ENCODE results near the gene HGF.
A peak's percentile ranks its signal among the peaks of the same experiment; 100 is the strongest.

HGF gene

GRCh38 chr7:81682873-81683272 is 87.0 kb downstream of the HGF start:
- Histone ChIP-seq H3K9ac (ENCODE audit: low read length) (no peak overlapping the region), H4K8ac (ENCODE audit: low read length) (no peak overlapping the region), H4K91ac (ENCODE audit: low read length) (no peak overlapping the region), H2BK15ac (ENCODE audit: low read depth, poor library complexity, severe bottlenecking) (no peak overlapping the region), H3K36me3 (ENCODE audit: control insufficient read depth in 1 of 2, insufficient read depth in 2 of 2, low read depth in 1 of 2, low read length in 2 of 2) (no peaks in the 10 kb centered on the region), H3K4ac (ENCODE audit: low read depth in 1 of 2, low read length in 2 of 2) (no peak overlapping the region), H3K4me1 (ENCODE audit: control insufficient read depth, insufficient read depth, low read depth, low read length) (peaks cover 2% of the 10 kb centered on the region), H2AFZ (ENCODE audit: low read depth, low read length) (no peak overlapping the region), H2AK5ac (ENCODE audit: low read length, severe bottlenecking) (no peak overlapping the region), H3K4me2 (ENCODE audit: low read length, poor library complexity, severe bottlenecking) (no peak overlapping the region), H3K4me3 (ENCODE audit: insufficient read depth in 1 of 2, low read depth in 1 of 2, low read length in 2 of 2) (no peak overlapping the region), H2BK120ac (ENCODE audit: low read depth, low read length) (no peak overlapping the region), H3K27me3 (ENCODE audit: control insufficient read depth in 1 of 2, insufficient read depth in 1 of 2, low read length in 2 of 2) (no peaks in the 10 kb centered on the region), H3K23ac (ENCODE audit: low read length in 2 of 2) (no peak overlapping the region), H2BK12ac (ENCODE audit: low read length in 2 of 2) (peak overlapping the region in 1 of 2 experiments; percentile 51), H3K14ac (ENCODE audit: low read length in 2 of 2) (no peak overlapping the region), H3K79me1 (replicated peaks; ENCODE audit: low read length, poor library complexity, severe bottlenecking) (no peaks in the 10 kb centered on the region), H2BK5ac (ENCODE audit: low read depth, low read length, poor library complexity, severe bottlenecking) (no peak overlapping the region), H3K18ac (ENCODE audit: low read depth in 1 of 2, low read length in 2 of 2) (peak overlapping the region in 1 of 2 experiments; percentile 28), H3K27ac (ENCODE audit: low read length, poor library complexity, severe bottlenecking) (no peak overlapping the region), H3K9me3 (ENCODE audit: control insufficient read depth, low read length) (no peaks in the 10 kb centered on the region)
- no CpG with 5 or more reads among the region's 2 CpGs for WGBS
- DNase-seq, result peak; percentile 57

GRCh38 chr7:81680120-81680519 is 89.7 kb downstream of the HGF start:
- no peak overlapping the region for H2BK15ac ChIP-seq (ENCODE audit: low read depth, poor library complexity, severe bottlenecking)
- H4K91ac ChIP-seq (ENCODE audit: low read length), result no peak overlapping the region
- H3K18ac ChIP-seq (ENCODE audit: low read depth in 1 of 2, low read length in 2 of 2), result no peak overlapping the region
- no peaks in the 10 kb centered on the region for H3K79me1 ChIP-seq (replicated peaks; ENCODE audit: low read length, poor library complexity, severe bottlenecking)
- no peak overlapping the region for H3K4me3 ChIP-seq (ENCODE audit: insufficient read depth in 1 of 2, low read depth in 1 of 2, low read length in 2 of 2)
- no peaks in the 10 kb centered on the region for H3K36me3 ChIP-seq (ENCODE audit: control insufficient read depth in 1 of 2, insufficient read depth in 2 of 2, low read depth in 1 of 2, low read length in 2 of 2)
- no peak overlapping the region for H2AFZ ChIP-seq (ENCODE audit: low read depth, low read length)
- H3K14ac ChIP-seq (ENCODE audit: low read length in 2 of 2), result no peak overlapping the region
- no peak overlapping the region for H3K27ac ChIP-seq (ENCODE audit: low read length, poor library complexity, severe bottlenecking)
- no peak overlapping the region for H2BK120ac ChIP-seq (ENCODE audit: low read depth, low read length)
- H2BK5ac ChIP-seq (ENCODE audit: low read depth, low read length, poor library complexity, severe bottlenecking), result no peak overlapping the region
- peaks cover 2% of the 10 kb centered on the region for H3K4me1 ChIP-seq (ENCODE audit: control insufficient read depth, insufficient read depth, low read depth, low read length)
- DNase-seq, result no peak
- H3K23ac ChIP-seq (ENCODE audit: low read length in 2 of 2), result no peak overlapping the region
- no peak overlapping the region for H3K4me2 ChIP-seq (ENCODE audit: low read length, poor library complexity, severe bottlenecking)
- H2AK5ac ChIP-seq (ENCODE audit: low read length, severe bottlenecking), result no peak overlapping the region
- H3K4ac ChIP-seq (ENCODE audit: low read depth in 1 of 2, low read length in 2 of 2), result no peak overlapping the region
- WGBS, result 100% methylated on average over 1 of the region's 2 CpGs
- no peak overlapping the region for H3K9ac ChIP-seq (ENCODE audit: low read length)
- no peak overlapping the region for H4K8ac ChIP-seq (ENCODE audit: low read length)
- H3K27me3 ChIP-seq (ENCODE audit: control insufficient read depth in 1 of 2, insufficient read depth in 1 of 2, low read length in 2 of 2), result no peaks in the 10 kb centered on the region
- no peaks in the 10 kb centered on the region for H3K9me3 ChIP-seq (ENCODE audit: control insufficient read depth, low read length)
- no peak overlapping the region for H2BK12ac ChIP-seq (ENCODE audit: low read length in 2 of 2)

GRCh38 chr7:81676813-81677212 is 93.0 kb downstream of the HGF start:
- peak overlapping the region; percentile 69 to 72 for H2BK12ac ChIP-seq (ENCODE audit: low read length in 2 of 2)
- H4K8ac ChIP-seq (ENCODE audit: low read length), result peak overlapping the region; percentile 67
- H2BK120ac ChIP-seq (ENCODE audit: low read depth, low read length), result no peak overlapping the region
- peak overlapping the region; percentile 70 to 76 for H3K18ac ChIP-seq (ENCODE audit: low read depth in 1 of 2, low read length in 2 of 2)
- peak overlapping the region in 1 of 2 experiments; percentile 80 for H3K4ac ChIP-seq (ENCODE audit: low read depth in 1 of 2, low read length in 2 of 2)
- H3K9me3 ChIP-seq (ENCODE audit: control insufficient read depth, low read length), result no peaks in the 10 kb centered on the region
- H2BK15ac ChIP-seq (ENCODE audit: low read depth, poor library complexity, severe bottlenecking), result no peak overlapping the region
- peak overlapping the region; percentile 14 for H2AFZ ChIP-seq (ENCODE audit: low read depth, low read length)
- no peak overlapping the region for H2BK5ac ChIP-seq (ENCODE audit: low read depth, low read length, poor library complexity, severe bottlenecking)
- H3K9ac ChIP-seq (ENCODE audit: low read length), result no peak overlapping the region
- no peak overlapping the region for H3K4me3 ChIP-seq (ENCODE audit: insufficient read depth in 1 of 2, low read depth in 1 of 2, low read length in 2 of 2)
- H3K4me2 ChIP-seq (ENCODE audit: low read length, poor library complexity, severe bottlenecking), result no peak overlapping the region
- H3K14ac ChIP-seq (ENCODE audit: low read length in 2 of 2), result peak overlapping the region in 1 of 2 experiments; percentile 79
- no peaks in the 10 kb centered on the region for H3K36me3 ChIP-seq (ENCODE audit: control insufficient read depth in 1 of 2, insufficient read depth in 2 of 2, low read depth in 1 of 2, low read length in 2 of 2)
- no peak overlapping the region for H3K27ac ChIP-seq (ENCODE audit: low read length, poor library complexity, severe bottlenecking)
- 40% methylated on average over 1 of the region's 1 CpG for WGBS
- H3K27me3 ChIP-seq (ENCODE audit: control insufficient read depth in 1 of 2, insufficient read depth in 1 of 2, low read length in 2 of 2), result no peaks in the 10 kb centered on the region
- H4K91ac ChIP-seq (ENCODE audit: low read length), result no peak overlapping the region
- no peaks in the 10 kb centered on the region for H3K79me1 ChIP-seq (replicated peaks; ENCODE audit: low read length, poor library complexity, severe bottlenecking)
- H3K23ac ChIP-seq (ENCODE audit: low read length in 2 of 2), result no peak overlapping the region
- H3K4me1 ChIP-seq (ENCODE audit: control insufficient read depth, insufficient read depth, low read depth, low read length), result peaks cover 1% of the 10 kb centered on the region
- peak; percentile 36 for DNase-seq
- H2AK5ac ChIP-seq (ENCODE audit: low read length, severe bottlenecking), result no peak overlapping the region

GRCh38 chr7:81676105-81676811 is 93.6 kb downstream of the HGF start:
- H3K18ac ChIP-seq (ENCODE audit: low read depth in 1 of 2, low read length in 2 of 2), result no peak overlapping the region
- H2AFZ ChIP-seq (ENCODE audit: low read depth, low read length), result no peak overlapping the region
- no peak overlapping the region for H3K27ac ChIP-seq (ENCODE audit: low read length, poor library complexity, severe bottlenecking)
- H3K9ac ChIP-seq (ENCODE audit: low read length), result no peak overlapping the region
- 86% methylated on average over 2 of the region's 3 CpGs for WGBS
- no peak overlapping the region for H3K4me3 ChIP-seq (ENCODE audit: insufficient read depth in 1 of 2, low read depth in 1 of 2, low read length in 2 of 2)
- DNase-seq, result peak; percentile 47
- peak overlapping the region in 1 of 2 experiments; percentile 80 for H3K4ac ChIP-seq (ENCODE audit: low read depth in 1 of 2, low read length in 2 of 2)
- H3K14ac ChIP-seq (ENCODE audit: low read length in 2 of 2), result no peak overlapping the region
- H2BK5ac ChIP-seq (ENCODE audit: low read depth, low read length, poor library complexity, severe bottlenecking), result no peak overlapping the region
- H2AK5ac ChIP-seq (ENCODE audit: low read length, severe bottlenecking), result no peak overlapping the region
- peak overlapping the region in 1 of 2 experiments; percentile 69 for H2BK12ac ChIP-seq (ENCODE audit: low read length in 2 of 2)
- no peak overlapping the region for H2BK120ac ChIP-seq (ENCODE audit: low read depth, low read length)
- H3K79me1 ChIP-seq (replicated peaks; ENCODE audit: low read length, poor library complexity, severe bottlenecking), result no peaks in the 10 kb centered on the region
- peaks cover 1% of the 10 kb centered on the region for H3K4me1 ChIP-seq (ENCODE audit: control insufficient read depth, insufficient read depth, low read depth, low read length)
- H2BK15ac ChIP-seq (ENCODE audit: low read depth, poor library complexity, severe bottlenecking), result no peak overlapping the region
- H3K23ac ChIP-seq (ENCODE audit: low read length in 2 of 2), result no peak overlapping the region
- no peak overlapping the region for H3K4me2 ChIP-seq (ENCODE audit: low read length, poor library complexity, severe bottlenecking)
- no peak overlapping the region for H4K8ac ChIP-seq (ENCODE audit: low read length)
- H3K36me3 ChIP-seq (ENCODE audit: control insufficient read depth in 1 of 2, insufficient read depth in 2 of 2, low read depth in 1 of 2, low read length in 2 of 2), result no peaks in the 10 kb centered on the region
- no peak overlapping the region for H4K91ac ChIP-seq (ENCODE audit: low read length)
- no peaks in the 10 kb centered on the region for H3K9me3 ChIP-seq (ENCODE audit: control insufficient read depth, low read length)
- H3K27me3 ChIP-seq (ENCODE audit: control insufficient read depth in 1 of 2, insufficient read depth in 1 of 2, low read length in 2 of 2), result no peaks in the 10 kb centered on the region
